IMR-90 (cell line): Measurements from ENCODE around the gene MPP2. TPM values are rescaled to one million over a fixed set of nuclear protein-coding genes. Genes with fewer than 3 reads are reported as not detected.

Source experiments
- ATAC-seq: fragments of 200-7000 bp; cut with Tn5 transposase; 2 replicates; pipeline ENCODE4 v1.9.1; 2020; ENCODE audit warnings: low read depth, mild to moderate bottlenecking, moderate library complexity
- BruUV-seq: library from RNA; stranded (reverse); fragments of 400-500 nt; replicated peaks from 2 replicates; lab custom pipeline; 2021; lab: Mats Ljungman, UMichigan
- CTCF ChIA-PET: fragments of 300-600 bp; formaldehyde crosslinking; extraction: SDS; loops from one replicate; lab custom pipeline; 2021; ENCODE audit warnings: antibody characterized with exemption; lab: Yijun Ruan, JAX
- POLR2A ChIA-PET: fragments of 300-600 bp; sonication (Branson Sonifier 250); formaldehyde crosslinking; loops from one replicate; lab custom pipeline; 2022; ENCODE audit warnings: antibody characterized with exemption; ENCODE audit not compliant: unreplicated experiment; lab: Charles Lee
- DNase-seq: peaks from one replicate; pipeline ENCODE4 v3.0.0; 2013
- H2AFZ ChIP-seq: replicated peaks from 2 replicates; pipeline ENCODE3; 2013; ENCODE audit warnings: low read length, mild to moderate bottlenecking; ENCODE audit not compliant: poor library complexity
- H2AK5ac ChIP-seq: 2 replicates; pipeline ENCODE4 v1.6.1; 2013; ENCODE audit warnings: low read depth, low read length, inconsistent platforms
- H2AK9ac ChIP-seq: replicated peaks from 2 replicates; pipeline ENCODE3; 2013; ENCODE audit warnings: mild to moderate bottlenecking, low read depth, low read length, moderate library complexity; ENCODE audit not compliant: poor library complexity
- H2BK120ac ChIP-seq: 2 replicates; pipeline ENCODE4 v1.6.1; 2013; ENCODE audit warnings: low read depth, low read length, inconsistent platforms
- H2BK15ac ChIP-seq: 3 replicates; pipeline ENCODE4 v1.6.1; 2013; ENCODE audit warnings: low read depth, low read length, inconsistent platforms
- H2BK20ac ChIP-seq: 2 replicates; pipeline ENCODE4 v1.6.1; 2013; ENCODE audit warnings: low read depth, mild to moderate bottlenecking, inconsistent platforms, low read length, moderate library complexity
- H2BK5ac ChIP-seq: 2 replicates; pipeline ENCODE4 v1.6.1; 2013; ENCODE audit warnings: mild to moderate bottlenecking, low read depth, low read length, inconsistent platforms; ENCODE audit not compliant: poor library complexity, severe bottlenecking
- H3K14ac ChIP-seq: replicated peaks from 2 replicates; pipeline ENCODE4 v1.6.1; 2013; ENCODE audit warnings: low read depth, low read length, inconsistent platforms
- H3K18ac ChIP-seq: 2 replicates; pipeline ENCODE4 v1.6.1; 2013; ENCODE audit warnings: low read depth, low read length, control low read depth
- H3K23ac ChIP-seq: 2 replicates; pipeline ENCODE4 v1.6.1; 2013; ENCODE audit warnings: low read depth, low read length, inconsistent platforms
- H3K27ac ChIP-seq: 2 replicates; pipeline ENCODE4 v1.5.1; 2013; ENCODE audit warnings: mild to moderate bottlenecking, control low read depth, low read length; ENCODE audit not compliant: insufficient read depth
- H3K27me3 ChIP-seq: 2 replicates; pipeline ENCODE4 v1.6.1; 2013; ENCODE audit warnings: low read length; ENCODE audit not compliant: control insufficient read depth, insufficient read depth
- H3K36me3 ChIP-seq: 2 replicates; pipeline ENCODE4 v1.6.1; 2013; ENCODE audit warnings: low read length, mixed read lengths; ENCODE audit not compliant: control insufficient read depth, insufficient read depth
- H3K4ac ChIP-seq: 2 replicates; pipeline ENCODE4 v1.6.1; 2013; ENCODE audit warnings: low read depth, low read length, inconsistent platforms
- H3K4me1 ChIP-seq: 2 replicates; pipeline ENCODE4 v1.6.1; 2013; ENCODE audit warnings: low read length, mixed read lengths; ENCODE audit not compliant: control insufficient read depth, insufficient read depth
- H3K4me2 ChIP-seq: 2 replicates; pipeline ENCODE4 v1.6.1; 2013; ENCODE audit warnings: low read depth, mild to moderate bottlenecking, control low read depth, low read length, moderate library complexity
- H3K4me3 ChIP-seq: 2 replicates; pipeline ENCODE4 v1.5.1; 2013; ENCODE audit warnings: low read depth, mild to moderate bottlenecking, control low read depth, low read length, moderate library complexity; ENCODE audit not compliant: insufficient read depth
- H3K56ac ChIP-seq: 2 replicates; pipeline ENCODE4 v1.6.1; 2013; ENCODE audit warnings: low read length, inconsistent platforms; ENCODE audit not compliant: insufficient read depth; ENCODE audit errors: extremely low read depth
- H3K79me1 ChIP-seq, 2 experiments: 2 replicates each; pipeline ENCODE4 v1.6.1; 2013; ENCODE audit warnings: low read length in 2 of 2, inconsistent platforms in 1 of 2, low read depth in 1 of 2
- H3K9ac ChIP-seq: 2 replicates; pipeline ENCODE4 v1.6.1; 2013; ENCODE audit warnings: low read depth, low read length, control low read depth
- H3K9me1 ChIP-seq: 2 replicates; pipeline ENCODE4 v1.6.1; 2013; ENCODE audit warnings: low read length, inconsistent platforms; ENCODE audit not compliant: insufficient read depth
- H3K9me3 ChIP-seq: 2 replicates; pipeline ENCODE4 v1.6.1; 2013; ENCODE audit warnings: low read length; ENCODE audit not compliant: control insufficient read depth, insufficient read depth
- H4K20me1 ChIP-seq: 2 replicates; pipeline ENCODE4 v1.6.1; 2013; ENCODE audit warnings: low read length, inconsistent platforms; ENCODE audit not compliant: insufficient read depth
- H4K5ac ChIP-seq: 2 replicates; pipeline ENCODE4 v1.6.1; 2013; ENCODE audit warnings: mild to moderate bottlenecking, low read depth, low read length, control low read depth
- H4K8ac ChIP-seq, 2 experiments: 2 replicates each; pipeline ENCODE4 v1.6.1; 2013; ENCODE audit warnings: low read depth in 2 of 2, low read length in 2 of 2, control low read depth in 1 of 2, inconsistent platforms in 1 of 2
- H4K91ac ChIP-seq: 2 replicates; pipeline ENCODE4 v1.6.1; 2013; ENCODE audit warnings: low read depth, low read length, inconsistent platforms; ENCODE audit not compliant: insufficient read depth
- ELK1 ChIP-seq: fragments of 150-350 bp; IDR thresholded peaks from 2 replicates; pipeline ENCODE4 v1.6.1; 2016; ENCODE audit warnings: low read depth, mild to moderate bottlenecking, low read length, moderate library complexity, borderline replicate concordance
- MAFK ChIP-seq: IDR thresholded peaks from 2 replicates; pipeline ENCODE4 v1.6.1; 2012; ENCODE audit warnings: low read depth, low read length, improper control_type of control experiment
- MXI1 ChIP-seq: IDR thresholded peaks from 2 replicates; pipeline ENCODE4 v1.6.1; 2012; ENCODE audit warnings: low read depth, mild to moderate bottlenecking, low read length, moderate library complexity, borderline replicate concordance
- POLR2A ChIP-seq: IDR thresholded peaks from 2 replicates; pipeline ENCODE4 v1.6.1; 2012; ENCODE audit warnings: mild to moderate bottlenecking, low read depth, low read length
- RFX5 ChIP-seq: IDR thresholded peaks from 2 replicates; pipeline ENCODE4 v1.8.0; 2012; ENCODE audit warnings: low read depth, mild to moderate bottlenecking, low read length, moderate library complexity
- SMC3 ChIP-seq: fragments of 150-350 bp; IDR thresholded peaks from 2 replicates; pipeline ENCODE4 v1.6.1; 2016; ENCODE audit warnings: low read depth, mild to moderate bottlenecking, antibody characterized with exemption, low read length, moderate library complexity
- WGBS, 2 experiments: methylation state at CpG; one replicate each; pipeline versions ENCODE4 v1.1.5 to v1.1.7; 2013; ENCODE audit warnings: missing lambda C conversion rate in 2 of 2; ENCODE audit not compliant: insufficient read length in 1 of 2; ENCODE audit errors: extremely low coverage in 2 of 2; 5-methylcytosine and 5-hydroxymethylcytosine counted together
- dilution Hi-C: fragments of 300-500 bp; cut with HindIII; formaldehyde crosslinking; loops from one replicate; pipeline ENCODE4 v1.14.3; 2018; ENCODE audit warnings: low sequenced_read_pairs; ENCODE audit not compliant: unreplicated experiment
- in situ Hi-C: fragments of 300-500 bp; cut with MboI; formaldehyde crosslinking; loops from 3 replicates; pipeline ENCODE4 v1.14.3; 2019; ENCODE audit warnings: low sequenced_read_pairs, inconsistent platforms, mixed read lengths
- intact Hi-C: fragments of 100-400 bp; cut with micrococcal nuclease; formaldehyde crosslinking; loops from 2 replicates; pipeline ENCODE4 v1.10.0; 2022
- polyA plus RNA-seq, 3 experiments: library from polyadenylated mRNA; depleted of rRNA; stranded (reverse); fragments of >200 nt; gene quantifications; 2 replicates each; pipeline ENCODE4 v1.2.3, GENCODE V29; 2012; ENCODE audit warnings: low replicate concordance in 1 of 3
- total RNA-seq: library from RNA; depleted of rRNA; stranded (reverse); fragments of >200 nt; gene quantifications from 2 replicates; pipeline ENCODE4 v1.2.3, GENCODE V29; 2012
- TF ChIP-seq, protein P1 (sequence below): fragments of 150-350 bp; IDR thresholded peaks from 2 replicates; pipeline ENCODE4 v1.6.1; 2017; ENCODE audit warnings: mild to moderate bottlenecking, antibody characterized with exemption, low read length, low read depth

MPP2 gene
- total and polyA plus RNA-seq, 2 of the 4 experiments (the other 2 are of a cell fraction) = 3.2 to 3.8 TPM

DNA sequence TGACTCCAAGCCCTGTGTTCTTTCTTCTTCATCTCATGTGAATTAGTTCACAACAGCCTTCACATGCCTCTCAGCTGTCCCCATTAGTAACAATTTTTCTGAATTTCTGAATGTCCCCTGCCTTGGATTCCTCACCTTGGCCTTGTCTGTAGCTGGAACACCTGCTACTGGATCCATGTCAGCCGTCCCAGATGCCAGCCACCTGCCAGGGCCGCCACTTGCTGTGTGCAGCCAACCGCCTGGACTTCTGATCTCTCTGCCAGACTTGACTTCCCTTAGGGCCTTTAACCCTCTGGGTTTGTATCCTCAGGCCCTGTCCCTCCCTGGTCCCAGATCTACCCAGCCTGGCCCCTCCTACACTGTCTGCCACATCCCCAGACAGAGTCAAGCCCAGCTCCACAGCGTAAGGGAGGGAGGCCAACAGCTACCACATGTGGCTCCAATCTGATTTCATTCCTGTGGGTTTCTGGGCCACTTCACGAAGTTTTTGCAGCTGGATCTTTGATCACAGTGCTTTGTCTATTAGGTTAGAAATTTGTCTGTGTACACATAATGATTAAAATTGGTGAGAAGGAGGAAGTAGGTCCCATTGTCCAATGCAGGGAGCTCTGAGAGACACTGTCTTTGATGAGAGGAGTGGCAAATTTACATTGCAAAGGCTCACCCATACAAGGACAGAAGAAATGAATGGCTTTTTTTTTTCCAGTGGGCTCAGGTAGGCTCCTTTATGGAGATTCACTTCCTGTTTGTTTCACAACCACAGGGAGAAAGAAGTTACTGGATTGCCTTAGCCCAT lies 15.3 kb downstream of the MPP2 start (continued):
- no peak for TF ChIP-seq MAFK

DNA sequence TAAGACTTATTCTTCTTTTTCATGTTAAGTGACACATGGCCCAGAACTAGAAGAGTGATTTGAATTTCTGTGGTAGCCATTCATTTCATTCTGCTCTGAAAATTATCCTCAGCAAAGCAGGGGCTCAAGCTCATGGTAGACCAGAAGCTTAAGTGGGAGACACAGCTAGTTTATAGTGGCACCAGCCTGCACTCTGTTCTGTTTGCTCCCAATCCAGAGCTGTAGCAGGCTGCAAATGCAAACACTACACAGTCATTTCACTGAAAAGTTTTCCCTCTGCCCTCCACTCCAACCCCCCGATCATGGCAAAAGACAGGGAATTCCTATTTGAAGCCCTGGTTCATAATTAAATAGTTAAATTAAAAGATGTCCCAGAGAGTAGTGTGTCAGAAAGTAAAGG lies 17.1 kb downstream of the MPP2 start:
- H2BK5ac ChIP-seq = no peak overlapping the region
- BruUV-seq = no TSS peak
- no peak overlapping the region for H3K4ac ChIP-seq
- no peak overlapping the region for H3K56ac ChIP-seq
- no peak overlapping the region for H2BK15ac ChIP-seq
- ATAC-seq = no peak
- no peak overlapping the region for H3K4me2 ChIP-seq
- no peak overlapping the region for H3K18ac ChIP-seq
- WGBS, 2 experiments = no CpG with 5 or more reads among the region's 1 CpG
- no peaks in the 10 kb centered on the region for H3K9me1 ChIP-seq
- no peak overlapping the region for H3K4me3 ChIP-seq
- H4K8ac ChIP-seq = no peak overlapping the region
- no peak overlapping the region for H2BK20ac ChIP-seq
- no peak overlapping the region for H2AK5ac ChIP-seq
- H4K20me1 ChIP-seq = no peaks in the 10 kb centered on the region
- H3K27ac ChIP-seq = no peak overlapping the region
- no peak overlapping the region for H3K23ac ChIP-seq
- peaks cover 11% of the 10 kb centered on the region for H3K27me3 ChIP-seq
- no peaks in the 10 kb centered on the region for H3K79me1 ChIP-seq
- H3K4me1 ChIP-seq = no peaks in the 10 kb centered on the region
- in situ Hi-C loops (no loop called here), dilution Hi-C loops (no loop called here), intact Hi-C loops (no loop called here)
- ChIA-PET POLR2A (no interaction called here), CTCF (interaction anchor here (2.6 kb wide), 1 partner anchor 12 kb away, joined by 8 read pairs; no protein-coding TSS in a partner anchor)
- no peak overlapping the region for H2AFZ ChIP-seq
- H2AK9ac ChIP-seq = no peak overlapping the region
- no peak overlapping the region for H4K5ac ChIP-seq
- DNase-seq = no peak
- no peaks in the 10 kb centered on the region for H3K36me3 ChIP-seq
- H3K14ac ChIP-seq = no peak overlapping the region
- no peak overlapping the region for H2BK120ac ChIP-seq
- no peak overlapping the region for H3K9ac ChIP-seq
- H4K91ac ChIP-seq = no peak overlapping the region
- no peaks in the 10 kb centered on the region for H3K9me3 ChIP-seq
- TF ChIP-seq ELK1 = no peak
- TF ChIP-seq, protein P1, sequence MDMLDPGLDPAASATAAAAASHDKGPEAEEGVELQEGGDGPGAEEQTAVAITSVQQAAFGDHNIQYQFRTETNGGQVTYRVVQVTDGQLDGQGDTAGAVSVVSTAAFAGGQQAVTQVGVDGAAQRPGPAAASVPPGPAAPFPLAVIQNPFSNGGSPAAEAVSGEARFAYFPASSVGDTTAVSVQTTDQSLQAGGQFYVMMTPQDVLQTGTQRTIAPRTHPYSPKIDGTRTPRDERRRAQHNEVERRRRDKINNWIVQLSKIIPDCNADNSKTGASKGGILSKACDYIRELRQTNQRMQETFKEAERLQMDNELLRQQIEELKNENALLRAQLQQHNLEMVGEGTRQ = no peak
- no peak for TF ChIP-seq POLR2A
- no peak for TF ChIP-seq MXI1
- TF ChIP-seq RFX5 = no peak
- TF ChIP-seq SMC3 = no peak
